ENCODE data around the gene STX10.

STX10 gene

DNA sequence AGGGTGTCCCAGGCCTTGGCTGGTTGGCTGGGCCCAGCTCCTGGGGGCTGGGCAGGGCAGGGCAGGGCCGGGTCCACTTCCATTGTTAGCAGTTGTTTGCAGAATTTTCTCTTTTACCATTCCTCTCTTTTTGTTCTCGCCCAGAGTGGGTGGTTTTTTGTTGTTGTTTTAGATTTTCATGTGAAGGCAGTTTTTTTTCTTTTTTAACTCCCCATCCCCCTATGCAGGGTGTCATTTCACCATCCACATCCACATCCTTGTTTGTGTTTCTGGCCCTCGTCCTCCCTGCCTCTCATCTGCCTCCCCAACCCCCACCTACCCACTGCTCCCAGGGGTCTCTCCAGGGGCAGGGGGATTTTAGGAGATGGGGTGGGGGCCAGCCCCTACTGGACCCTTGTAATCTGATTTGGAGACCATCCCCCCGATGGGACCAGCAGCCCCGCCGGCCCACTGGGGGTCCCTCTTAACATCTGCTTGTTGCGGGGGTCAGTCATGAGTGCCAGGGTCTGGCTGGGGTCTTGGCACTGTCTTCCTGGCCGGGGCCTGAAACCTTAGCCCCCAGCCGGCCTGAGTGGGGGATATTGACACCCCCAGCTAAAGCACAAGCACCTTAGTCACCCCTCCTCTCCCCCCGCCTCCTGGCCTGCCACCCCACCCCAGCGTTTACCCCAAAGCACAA is 10.4 kb downstream of the STX10 start:
- DNase-seq (ENCODE audit: low read depth in 2 of 2): no peak

DNA sequence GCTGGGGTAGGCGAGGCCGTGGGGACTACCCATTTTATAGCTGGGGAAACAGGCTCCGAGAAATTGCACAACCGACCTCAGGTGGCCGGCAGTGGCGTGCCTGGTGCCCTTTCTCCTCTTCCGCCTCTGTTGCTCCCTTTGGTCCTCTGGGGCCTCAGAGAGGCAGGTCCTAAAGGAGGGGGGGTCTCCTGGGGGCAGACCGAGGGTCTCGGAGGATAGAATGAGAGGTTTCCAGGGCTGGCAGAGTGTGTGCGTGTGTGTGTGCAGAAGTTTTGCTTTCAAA is 11.3 kb downstream of the STX10 start:
- DNase-seq (ENCODE audit: low read depth in 2 of 2): no peak

DNA sequence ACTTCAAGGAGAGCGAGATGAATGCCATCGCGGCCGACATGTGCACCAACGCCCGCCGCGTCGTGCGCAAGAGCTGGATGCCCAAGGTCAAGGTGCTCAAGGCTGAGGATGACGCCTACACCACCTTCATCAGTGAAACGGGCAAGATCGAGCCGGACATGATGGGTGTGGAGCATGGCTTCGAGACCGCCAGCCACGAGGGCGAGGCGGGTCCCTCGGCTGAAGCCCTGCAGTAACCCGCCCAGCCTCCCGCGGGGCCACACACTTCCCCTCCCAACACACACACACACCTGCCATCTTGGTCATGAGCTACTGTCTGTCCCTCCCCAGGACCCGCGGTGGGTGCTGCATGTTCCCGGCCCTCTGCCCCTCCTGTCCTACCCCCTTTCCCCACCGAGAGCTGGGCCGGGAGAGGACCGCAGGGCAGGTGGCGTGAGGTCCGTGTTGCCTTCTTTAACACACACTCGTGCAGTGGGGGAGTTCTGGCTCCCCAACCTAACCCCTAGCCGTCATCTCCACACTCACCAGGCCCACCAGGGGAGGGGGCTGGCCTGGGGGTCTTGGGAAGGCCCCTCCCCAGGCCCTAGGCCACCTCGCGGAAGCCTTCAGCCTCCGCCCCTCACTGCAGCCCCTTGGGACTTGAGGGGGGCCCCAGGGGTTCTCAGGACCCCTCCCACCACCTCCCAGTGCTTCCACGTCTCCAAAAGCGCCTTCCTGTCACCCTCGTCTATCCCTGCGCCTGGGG is 11.8 kb downstream of the STX10 start:
- DNase-seq (ENCODE audit: low read depth in 2 of 2): no peak

DNA sequence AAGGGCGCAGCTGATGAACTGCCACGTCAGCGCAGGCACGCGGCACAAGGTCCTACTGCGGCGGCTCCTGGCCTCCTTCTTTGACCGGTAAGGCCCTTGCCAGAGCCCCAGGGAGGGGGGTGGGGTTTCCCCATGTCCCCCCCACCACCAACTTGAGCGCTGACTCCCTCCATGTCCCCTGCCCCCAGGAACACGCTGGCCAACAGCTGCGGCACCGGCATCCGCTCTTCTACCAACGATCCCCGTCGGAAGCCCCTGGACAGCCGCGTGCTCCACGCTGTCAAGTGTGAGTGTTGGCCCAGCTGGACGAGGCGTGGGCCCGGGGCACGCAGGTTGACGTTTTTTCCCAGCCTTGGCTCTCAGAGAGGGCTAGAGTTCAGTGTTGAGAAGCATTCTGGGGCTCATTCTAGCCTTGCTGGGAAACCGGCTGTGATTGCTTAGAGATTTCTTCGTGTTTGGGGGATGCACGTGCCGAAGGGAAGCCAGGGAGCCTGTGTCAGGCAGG is 12.8 kb downstream of the STX10 start:
- no peak for DNase-seq (ENCODE audit: low read depth in 2 of 2)

DNA sequence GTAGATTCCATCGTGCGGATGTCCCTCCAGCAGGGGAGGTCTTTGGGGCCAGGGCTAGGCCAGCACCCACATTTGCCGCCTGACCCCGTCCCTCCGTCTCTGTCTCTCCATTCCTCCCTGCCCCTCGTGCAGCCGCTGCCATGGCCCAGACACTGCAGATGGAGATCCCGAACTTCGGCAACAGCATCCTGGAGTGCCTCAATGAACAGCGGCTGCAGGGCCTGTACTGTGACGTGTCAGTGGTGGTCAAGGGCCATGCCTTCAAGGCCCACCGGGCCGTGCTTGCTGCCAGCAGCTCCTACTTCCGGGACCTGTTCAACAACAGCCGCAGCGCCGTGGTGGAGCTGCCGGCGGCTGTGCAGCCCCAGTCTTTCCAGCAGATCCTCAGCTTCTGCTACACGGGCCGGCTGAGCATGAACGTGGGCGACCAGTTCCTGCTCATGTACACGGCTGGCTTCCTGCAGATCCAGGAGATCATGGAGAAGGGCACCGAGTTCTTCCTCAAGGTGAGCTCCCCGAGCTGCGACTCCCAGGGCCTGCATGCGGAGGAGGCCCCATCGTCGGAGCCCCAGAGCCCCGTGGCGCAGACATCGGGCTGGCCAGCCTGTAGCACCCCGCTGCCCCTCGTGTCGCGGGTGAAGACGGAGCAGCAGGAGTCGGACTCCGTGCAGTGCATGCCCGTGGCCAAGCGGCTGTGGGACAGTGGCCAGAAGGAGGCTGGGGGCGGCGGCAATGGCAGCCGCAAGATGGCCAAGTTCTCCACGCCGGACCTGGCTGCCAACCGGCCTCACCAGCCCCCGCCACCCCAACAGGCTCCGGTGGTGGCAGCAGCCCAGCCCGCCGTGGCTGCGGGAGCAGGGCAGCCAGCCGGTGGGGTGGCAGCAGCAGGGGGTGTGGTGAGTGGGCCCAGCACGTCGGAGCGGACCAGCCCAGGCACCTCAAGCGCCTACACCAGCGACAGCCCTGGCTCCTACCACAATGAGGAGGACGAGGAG is 14.8 kb downstream of the STX10 start:
- DNase-seq (ENCODE audit: low read depth in 2 of 2): no peak

DNA sequence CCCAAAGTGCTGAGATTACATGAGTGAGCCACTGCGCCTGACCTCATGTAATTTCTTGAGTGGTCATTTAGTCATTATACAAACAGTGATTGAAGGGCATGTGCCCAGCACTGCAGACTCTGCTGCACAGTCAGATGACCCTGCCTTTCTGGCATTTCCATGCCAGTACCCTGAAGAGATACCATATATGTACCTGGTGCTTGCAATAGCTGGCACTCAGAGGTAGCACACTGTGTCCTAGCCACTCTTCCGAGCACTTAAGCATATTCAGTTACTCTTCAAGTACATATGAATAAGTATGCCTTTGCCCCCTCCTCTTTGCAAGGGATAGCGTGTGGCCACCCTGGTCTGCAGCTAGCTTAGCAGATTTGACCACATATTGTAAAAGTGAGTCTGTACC is 15.5 kb downstream of the STX10 start:
- no peak for DNase-seq (ENCODE audit: low read depth in 2 of 2)

DNA sequence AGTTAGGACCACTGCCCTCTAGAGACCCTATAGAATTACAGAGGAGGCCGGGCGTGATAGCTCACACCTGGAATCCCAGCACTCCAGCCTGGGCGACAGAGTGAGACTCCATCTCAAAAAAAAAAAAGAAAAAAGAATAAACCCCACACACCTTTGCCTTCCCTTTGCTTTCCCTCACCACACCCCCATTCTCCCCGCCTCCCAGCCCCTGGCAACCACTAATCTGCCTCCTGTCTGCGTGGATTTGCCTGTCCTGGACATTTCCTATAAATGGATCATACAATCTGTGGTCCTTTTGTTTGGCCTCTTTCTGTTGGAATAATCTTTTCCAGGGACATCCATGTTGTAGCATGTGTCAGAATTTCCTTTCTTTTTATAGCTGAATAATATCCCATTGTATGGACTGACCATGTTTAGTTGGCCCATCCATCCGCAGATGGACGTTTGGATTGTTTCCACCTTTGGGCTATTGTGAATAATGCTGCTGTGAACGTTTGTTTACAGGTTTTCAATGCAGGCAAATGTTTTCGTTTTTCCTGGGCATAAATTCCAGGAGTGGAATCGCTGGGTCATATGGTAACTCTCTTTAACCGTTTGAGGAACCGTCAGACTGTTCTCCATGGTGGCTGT is 16.8 kb downstream of the STX10 start:
- DNase-seq (ENCODE audit: low read depth in 2 of 2): no peak

DNA sequence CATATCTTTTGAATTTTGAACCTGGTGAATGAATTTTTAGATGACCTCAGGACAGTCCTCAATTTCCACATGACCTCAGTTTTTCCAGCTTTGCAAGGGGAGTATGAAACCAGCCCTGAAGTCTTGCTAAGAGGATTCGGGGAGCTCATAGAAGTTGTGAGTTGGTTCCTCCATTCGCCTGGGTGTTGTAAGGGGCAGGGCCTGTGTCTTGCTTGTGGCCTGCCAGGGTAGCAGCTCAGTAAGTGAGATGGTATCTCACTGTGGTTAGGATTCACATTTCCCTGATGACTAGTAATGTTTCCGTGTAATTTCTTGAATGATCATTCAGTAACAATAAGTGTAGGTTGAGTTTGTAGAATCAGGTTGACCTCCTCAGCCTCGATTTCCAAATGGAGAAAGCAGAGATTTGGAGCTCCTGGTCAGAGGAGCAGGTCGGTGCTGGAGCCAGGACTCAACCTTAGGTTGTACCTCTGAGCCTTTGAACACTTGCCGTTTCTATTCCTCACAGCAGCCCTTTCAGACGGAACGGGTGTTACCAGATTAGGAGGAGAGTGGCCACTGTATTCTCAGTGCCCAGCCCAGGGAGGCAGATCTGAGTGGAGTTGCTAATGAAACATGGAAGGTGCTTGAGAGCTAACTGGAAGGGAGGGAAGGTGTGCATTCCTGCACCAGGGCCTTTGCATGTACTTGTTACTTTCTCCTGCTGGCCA is 17.5 kb downstream of the STX10 start:
- DNase-seq (ENCODE audit: low read depth in 2 of 2): no peak

DNA sequence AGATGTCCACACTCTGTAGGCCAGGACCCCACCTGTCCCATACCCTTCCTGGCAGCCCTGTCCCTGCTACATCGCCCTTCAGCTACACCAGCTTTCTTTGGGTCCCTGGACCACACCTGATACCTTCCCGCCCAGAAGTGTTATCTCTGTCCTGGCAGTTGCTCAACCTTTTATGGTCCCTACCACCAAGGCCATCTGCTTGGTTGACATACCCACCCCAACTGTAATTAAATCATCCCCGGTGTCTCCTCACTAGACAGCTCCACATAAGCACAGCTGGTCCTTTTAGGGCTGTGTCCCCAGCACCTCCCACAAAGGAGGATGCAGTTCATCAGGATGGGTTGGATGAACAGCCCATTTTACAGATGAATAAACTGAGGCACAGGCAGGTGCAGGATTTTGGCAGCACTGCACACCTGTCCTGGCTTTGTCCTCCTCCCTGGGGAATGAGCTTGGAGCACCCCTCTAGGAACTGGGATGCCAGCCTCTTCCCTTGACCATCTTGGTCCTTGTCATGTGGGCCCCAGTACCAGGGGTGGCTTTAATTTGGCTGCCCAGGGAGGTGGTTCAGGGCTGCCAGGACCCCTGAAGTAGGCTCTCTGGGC is 19.2 kb downstream of the STX10 start:
- DNase-seq (ENCODE audit: low read depth in 2 of 2): no peak

DNA sequence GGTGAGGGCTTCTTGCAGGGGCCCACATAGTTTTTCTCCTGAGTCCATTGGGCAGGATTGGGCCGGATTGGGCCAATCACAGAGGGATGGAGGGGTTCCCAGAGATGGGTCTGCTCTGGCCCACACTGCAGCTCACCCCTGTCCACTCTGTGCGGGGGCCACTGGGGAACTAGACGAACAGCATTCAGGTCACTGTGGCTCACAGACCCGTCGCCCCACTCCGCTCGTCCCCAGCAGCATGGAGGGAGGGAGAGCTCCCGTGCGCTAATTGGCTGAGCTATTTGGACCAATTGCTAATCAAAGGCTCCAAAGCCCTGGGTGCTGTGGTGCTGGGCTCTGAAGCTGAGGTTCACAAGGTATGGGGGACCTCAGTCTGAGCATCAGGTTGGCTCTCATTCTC is 20.8 kb downstream of the STX10 start:
- DNase-seq (ENCODE audit: low read depth in 2 of 2): no peak

DNA sequence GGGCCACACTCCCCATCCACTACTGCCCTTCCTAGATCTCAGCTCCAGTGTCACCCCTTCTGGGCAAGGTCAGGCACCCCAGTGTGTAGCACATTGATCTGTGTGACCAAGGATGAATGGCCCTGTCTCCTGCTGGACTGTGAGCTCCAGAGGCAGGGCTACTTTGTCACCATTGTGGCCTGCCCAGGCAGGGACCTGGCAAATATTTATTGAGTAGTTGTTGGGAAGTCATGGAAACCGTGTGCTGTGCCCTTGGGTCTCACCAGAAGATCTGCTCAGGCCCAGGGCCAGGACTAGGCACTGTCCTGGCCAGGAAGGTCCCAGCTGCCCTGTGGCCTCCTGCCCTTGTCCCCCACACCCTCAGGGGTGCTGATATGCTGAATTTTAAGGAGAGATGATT is 21.6 kb downstream of the STX10 start:
- no peak for DNase-seq (ENCODE audit: low read depth in 2 of 2)

DNA sequence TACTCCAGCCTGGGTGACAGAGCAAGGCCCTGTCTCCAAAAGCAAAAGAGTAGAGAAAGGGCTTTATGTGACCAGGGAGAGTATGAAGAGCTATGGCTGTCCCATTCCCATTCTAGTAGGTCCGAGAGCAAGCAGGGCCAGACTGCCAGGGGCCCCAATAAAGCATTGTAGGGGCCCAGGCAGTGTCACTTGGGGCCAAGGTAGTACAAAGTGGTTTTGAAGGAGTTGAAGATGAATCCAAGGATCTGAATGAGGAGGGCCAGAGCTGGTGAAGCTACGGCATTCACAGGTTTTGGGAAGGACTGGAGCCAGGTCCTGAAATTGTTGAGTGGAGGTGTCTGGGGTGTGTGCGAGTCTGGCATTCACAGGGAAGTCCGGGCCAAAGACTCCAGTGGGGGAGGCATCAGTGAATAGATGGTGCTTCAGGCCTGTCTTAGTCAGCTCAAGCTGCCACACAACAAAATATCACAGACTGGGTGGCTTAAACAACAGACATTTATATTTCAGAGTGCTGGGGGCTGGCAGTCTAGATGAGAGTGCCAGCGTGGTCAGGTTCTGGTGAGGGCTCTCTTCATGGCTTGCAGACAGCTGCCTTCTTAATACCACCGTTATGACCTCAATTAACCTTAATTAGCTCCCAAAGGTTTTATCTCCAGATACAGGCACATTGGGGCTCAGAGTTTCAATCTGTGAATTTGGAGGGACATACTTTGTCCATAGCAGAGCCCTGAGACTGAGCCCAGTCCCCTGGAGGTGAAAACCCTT is 22.2 kb downstream of the STX10 start:
- no peak for DNase-seq (ENCODE audit: low read depth in 2 of 2)

DNA sequence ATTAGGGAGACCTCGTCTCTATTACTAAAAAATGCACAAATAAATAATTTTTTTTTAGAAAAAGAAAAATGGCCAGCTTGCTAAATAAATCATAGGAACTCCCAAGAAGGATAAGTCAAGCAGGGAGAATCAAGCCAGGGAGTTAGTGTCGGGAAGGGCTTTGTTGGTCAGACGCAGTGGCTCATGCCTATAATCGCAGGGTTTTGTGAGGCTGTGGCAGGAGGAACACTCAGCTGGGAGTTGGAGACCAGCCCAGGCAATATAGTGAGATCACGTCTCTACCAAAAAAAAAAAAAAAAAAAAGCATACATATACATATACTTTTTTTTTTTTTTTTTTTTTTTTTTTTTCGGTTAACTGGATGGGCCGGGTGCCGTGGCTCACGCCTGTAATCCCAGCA is 23.1 kb downstream of the STX10 start:
- no peak for DNase-seq (ENCODE audit: low read depth in 2 of 2)

DNA sequence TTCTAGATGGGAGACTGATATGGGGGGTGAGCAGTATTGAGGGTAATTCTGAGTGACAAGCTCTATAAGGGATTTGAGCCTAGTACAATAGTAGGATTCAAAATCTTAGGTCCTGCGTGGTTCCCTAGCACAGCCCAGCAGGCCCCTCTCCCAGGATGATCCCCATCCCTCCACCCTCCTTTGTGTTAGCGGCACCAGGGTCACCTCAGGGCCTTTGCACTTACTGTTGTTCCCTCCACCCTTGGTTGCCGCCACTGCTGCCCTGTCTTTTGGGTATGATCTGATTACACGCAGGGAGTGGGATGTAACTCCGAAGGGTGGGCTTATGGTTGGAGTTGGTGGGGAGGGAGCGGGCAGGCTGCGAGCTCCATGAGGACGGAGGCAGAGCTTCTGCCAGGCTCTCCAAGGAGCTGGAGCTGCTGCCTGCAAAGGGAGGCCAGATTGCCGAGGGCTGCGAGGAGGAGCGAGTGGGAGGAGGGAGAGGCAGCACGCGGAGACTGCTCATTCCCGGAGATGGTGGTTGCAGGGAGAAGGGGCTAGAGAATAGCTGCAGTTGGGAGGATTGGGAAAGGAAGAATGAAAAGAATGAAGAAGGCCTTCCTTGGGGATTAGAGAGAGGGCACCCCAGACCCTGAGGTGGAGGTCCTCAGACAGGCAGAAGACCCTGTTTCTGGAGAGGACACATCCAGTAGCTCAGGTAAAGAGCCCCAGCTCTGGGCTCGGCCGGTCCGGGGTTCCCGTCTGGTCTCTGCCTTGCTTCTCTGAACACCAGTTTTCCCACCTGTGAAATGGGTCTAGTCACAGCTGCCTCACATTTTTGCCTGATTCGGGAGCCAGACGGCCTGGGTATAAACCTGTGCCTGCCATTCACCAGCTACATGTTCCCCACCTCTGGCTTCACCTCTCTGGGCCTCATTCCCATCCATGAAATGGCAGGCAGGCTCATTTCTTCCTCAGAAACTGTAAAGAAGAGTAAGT is 26.9 kb downstream of the STX10 start:
- no peak for DNase-seq (ENCODE audit: low read depth in 2 of 2)

DNA sequence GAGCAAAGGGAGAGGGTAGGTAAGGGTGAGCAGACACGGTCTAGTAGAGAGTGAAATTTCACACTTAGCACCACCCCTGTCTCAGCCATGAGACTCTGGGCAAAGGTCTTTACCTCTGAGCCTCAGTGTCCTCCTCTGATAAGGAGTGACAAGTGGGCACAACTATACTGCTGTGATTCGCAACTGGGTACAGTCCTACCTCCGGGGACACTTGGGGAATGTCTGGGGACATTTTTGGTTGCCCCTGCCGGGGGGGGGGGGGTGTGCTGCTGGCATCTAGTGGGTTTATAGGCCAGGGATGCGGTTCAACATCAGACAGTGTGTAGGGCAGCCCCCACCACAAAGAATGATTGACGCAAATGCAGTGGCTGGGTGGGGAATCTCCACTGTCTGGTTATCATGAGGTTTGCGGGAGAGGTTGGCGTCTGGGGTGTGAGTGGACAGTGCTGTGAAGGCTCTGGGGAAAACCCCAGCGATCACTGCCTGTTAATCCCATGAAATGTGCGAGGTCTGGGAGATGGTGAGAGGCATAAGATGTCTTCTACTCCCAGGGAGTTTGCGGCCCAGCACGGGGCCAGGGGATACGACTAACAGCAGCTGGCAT is 27.8 kb downstream of the STX10 start:
- no peak for DNase-seq (ENCODE audit: low read depth in 2 of 2)

DNA sequence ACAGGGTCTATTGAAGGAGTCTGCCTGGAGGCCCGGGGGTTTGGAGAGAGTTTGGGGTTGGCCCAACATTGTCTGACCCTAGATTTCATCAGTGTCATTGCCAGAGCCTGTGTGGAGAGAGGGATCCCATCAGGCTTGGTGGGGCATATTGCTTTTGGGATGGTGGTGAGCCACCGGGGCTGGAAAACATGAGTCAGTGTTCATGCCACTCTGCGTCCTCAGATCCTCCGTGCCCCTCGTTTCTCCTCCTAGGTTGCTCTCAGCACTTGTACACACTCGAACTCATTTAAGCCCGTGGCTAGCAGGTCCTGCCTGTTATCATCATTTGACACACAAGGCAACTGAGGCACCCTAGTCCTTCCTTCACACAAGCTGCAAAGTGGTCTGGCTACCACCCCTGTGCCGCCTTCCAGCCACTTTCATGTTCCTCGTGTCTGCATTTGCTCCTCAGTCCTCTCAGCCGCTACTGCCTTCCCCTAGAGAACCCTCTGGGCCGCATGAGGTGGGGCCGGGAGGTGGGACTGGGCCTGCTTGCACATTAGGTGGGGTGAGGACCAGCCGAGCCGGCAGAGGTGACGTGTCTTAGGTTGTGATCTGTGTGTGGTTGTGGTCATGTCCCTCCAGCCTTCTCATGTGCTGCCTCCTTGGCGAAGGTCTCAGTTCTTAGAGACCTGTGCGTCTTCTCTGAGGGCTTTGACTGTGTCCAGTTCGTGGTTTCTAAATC is 28.5 kb downstream of the STX10 start:
- DNase-seq (ENCODE audit: low read depth in 2 of 2): no peak

DNA sequence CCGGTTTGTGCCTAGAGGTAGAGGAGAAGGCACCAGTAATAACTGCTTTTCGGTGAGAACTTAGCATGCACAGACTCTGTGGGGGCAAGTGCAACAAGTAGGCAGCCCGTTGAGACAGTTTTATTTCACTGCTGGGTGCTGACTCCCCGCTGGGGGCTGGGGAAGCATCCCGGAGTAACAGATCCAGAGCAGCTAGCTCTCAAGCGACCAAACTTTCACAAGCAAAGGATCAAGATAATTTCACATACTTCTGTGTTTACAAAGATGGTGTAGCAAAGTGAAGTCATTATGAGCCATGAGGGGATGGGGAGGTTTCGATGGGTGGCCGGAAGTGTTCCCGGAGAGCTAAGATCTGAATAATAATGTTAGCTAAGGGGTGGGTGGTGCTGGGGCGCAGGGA is 29.4 kb downstream of the STX10 start:
- DNase-seq (ENCODE audit: low read depth in 2 of 2): no peak

DNA sequence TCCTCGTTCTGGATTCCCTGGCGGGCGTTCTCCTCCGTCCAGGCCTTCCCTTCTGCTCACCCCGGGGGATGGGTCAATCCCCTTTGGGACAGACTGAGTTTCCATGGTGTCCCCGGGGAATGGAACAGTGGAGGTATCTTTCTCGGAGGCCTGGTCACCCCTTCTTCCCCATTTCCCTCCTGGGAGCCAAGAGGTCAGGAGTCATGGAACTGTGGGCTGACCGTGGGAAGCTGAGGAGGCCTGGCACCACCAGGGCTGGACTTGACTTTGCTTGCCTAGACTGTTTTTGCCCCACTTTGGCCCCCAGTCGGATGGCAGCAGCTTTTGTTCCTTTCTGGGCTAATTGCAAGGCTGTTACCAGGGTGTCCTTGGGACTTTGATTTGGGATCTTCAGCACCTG is 30.1 kb downstream of the STX10 start:
- DNase-seq (ENCODE audit: low read depth in 2 of 2): no peak

Data from stimulated activated CD8-positive, alpha-beta memory T cell treated with anti-CD3 and anti-CD28 coated beads, Interleukin-7, amount 100 ng/mL, for 1 hour (primary cell).